ENCODE results near the gene MYO10.
"Not testable (repeated sequence)": the region's sequence is repeated elsewhere in the genome, so short reads cannot be mapped to it uniquely, and the experiment has no call there.

The MYO10 gene

DNA sequence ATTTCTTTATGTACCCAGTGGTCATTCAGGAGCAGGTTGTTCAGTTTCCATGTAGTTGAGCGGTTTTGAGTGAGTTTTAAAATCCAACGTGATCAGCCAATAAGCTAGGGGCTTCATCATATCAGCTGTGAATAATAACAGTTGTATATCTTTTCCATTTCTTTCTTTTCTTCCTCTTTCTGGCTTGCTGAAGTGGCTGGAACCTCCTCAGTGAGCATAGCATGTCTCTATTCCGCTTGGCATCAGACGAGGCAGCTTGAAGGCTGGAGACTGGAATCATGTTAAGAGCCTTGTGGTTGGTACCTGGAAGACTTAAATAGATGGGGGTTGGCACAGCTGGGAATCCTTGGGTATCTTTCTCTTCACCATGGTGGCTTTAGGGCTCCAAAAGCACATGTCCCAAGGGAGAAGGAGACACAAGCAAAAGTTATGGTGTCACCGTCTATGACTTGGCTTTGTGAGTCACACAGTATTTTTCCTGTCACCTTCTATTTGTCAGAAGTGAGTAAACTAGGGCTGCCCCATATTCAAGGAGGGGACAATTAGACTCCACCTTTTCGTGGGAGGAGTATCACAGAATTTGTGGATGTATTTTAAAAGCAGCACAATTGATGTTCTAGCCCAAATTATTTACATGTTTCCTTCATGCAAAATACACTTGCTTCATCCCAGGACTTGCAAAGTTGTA, 281.3 kb downstream of the MYO10 start:
- TF ChIP-seq TCF4 (CRISPR knock-in tag; IDR thresholded peaks at IDR 0.05; ENCODE audit: borderline replicate concordance) (no peak), GLIS3 (CRISPR knock-in tag; IDR thresholded peaks at IDR 0.05) (no peak), ZNF70 (CRISPR knock-in tag; IDR thresholded peaks at IDR 0.05) (no peak), SNAI2 (CRISPR knock-in tag; IDR thresholded peaks at IDR 0.05) (no peak)
- TF ChIP-seq, protein P1, sequence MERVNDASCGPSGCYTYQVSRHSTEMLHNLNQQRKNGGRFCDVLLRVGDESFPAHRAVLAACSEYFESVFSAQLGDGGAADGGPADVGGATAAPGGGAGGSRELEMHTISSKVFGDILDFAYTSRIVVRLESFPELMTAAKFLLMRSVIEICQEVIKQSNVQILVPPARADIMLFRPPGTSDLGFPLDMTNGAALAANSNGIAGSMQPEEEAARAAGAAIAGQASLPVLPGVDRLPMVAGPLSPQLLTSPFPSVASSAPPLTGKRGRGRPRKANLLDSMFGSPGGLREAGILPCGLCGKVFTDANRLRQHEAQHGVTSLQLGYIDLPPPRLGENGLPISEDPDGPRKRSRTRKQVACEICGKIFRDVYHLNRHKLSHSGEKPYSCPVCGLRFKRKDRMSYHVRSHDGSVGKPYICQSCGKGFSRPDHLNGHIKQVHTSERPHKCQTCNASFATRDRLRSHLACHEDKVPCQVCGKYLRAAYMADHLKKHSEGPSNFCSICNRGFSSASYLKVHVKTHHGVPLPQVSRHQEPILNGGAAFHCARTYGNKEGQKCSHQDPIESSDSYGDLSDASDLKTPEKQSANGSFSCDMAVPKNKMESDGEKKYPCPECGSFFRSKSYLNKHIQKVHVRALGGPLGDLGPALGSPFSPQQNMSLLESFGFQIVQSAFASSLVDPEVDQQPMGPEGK (CRISPR knock-in tag; IDR thresholded peaks at IDR 0.05; ENCODE audit: borderline replicate concordance): no peak
- ATAC-seq: no peak

DNA sequence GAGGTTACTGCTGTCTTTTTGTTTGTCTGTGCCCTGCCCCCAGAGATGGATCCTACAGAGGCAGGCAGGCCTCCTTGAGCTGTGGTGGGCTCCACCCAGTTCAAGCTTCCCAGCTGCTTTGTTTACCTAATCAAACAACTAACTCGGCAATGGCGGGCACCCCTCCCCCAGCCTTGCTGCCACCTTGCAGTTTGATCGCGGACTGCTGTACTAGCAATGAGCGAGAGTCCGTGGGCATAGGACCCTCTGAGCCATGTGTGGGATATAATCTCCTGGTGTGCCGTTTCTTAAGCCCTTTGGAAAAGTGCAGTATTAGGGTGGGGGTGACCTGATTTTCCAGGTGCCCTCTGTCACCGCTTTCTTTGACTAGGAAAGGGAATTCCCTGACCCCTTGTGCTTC, 287.3 kb downstream of the MYO10 start:
- not testable (repeated sequence) for ATAC-seq

DNA sequence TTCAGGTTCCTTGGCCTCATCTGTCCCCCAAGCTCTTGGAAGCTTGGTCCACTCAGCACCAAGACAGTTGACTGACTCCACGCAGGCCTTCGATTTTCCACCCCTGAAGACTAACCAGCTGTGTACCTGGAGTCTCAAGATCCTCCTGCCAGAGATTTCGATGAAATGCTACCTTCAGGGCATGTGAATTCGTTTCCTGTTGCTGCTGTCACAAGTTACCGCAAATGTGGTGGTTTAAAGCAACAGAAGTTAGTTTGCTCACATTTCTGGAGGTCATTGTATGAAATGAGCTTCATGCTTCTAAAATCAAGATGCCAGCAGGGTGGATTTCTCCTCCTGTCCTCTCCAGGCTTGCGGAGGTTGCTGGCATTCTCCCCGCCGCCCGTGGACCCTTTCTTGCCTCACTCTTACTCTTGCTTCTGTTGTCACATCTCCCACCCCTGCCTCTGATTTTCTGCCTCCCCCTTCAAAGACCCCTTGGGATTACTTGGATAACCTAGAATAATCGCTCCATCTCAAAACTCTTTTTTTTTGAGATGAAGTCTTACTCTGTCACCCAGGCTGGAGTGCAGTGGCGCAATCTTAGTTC, 291.7 kb downstream of the MYO10 start:
- no peak for TF ChIP-seq BACH2 (CRISPR knock-in tag; IDR thresholded peaks at IDR 0.05; ENCODE audit: borderline replicate concordance)
- TF ChIP-seq ZFP3 (CRISPR knock-in tag; IDR thresholded peaks at IDR 0.05): no peak
- TF ChIP-seq, protein P2, sequence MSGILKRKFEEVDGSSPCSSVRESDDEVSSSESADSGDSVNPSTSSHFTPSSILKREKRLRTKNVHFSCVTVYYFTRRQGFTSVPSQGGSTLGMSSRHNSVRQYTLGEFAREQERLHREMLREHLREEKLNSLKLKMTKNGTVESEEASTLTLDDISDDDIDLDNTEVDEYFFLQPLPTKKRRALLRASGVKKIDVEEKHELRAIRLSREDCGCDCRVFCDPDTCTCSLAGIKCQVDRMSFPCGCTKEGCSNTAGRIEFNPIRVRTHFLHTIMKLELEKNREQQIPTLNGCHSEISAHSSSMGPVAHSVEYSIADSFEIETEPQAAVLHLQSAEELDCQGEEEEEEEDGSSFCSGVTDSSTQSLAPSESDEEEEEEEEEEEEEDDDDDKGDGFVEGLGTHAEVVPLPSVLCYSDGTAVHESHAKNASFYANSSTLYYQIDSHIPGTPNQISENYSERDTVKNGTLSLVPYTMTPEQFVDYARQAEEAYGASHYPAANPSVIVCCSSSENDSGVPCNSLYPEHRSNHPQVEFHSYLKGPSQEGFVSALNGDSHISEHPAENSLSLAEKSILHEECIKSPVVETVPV (CRISPR knock-in tag; IDR thresholded peaks at IDR 0.05): no peak
- TF ChIP-seq SNAI2 (CRISPR knock-in tag; IDR thresholded peaks at IDR 0.05): no peak
- no peak for TF ChIP-seq ZFP30 (CRISPR knock-in tag; IDR thresholded peaks at IDR 0.05)
- TF ChIP-seq ZNF8 (CRISPR knock-in tag; IDR thresholded peaks at IDR 0.05): no peak
- TF ChIP-seq RARB (CRISPR knock-in tag; IDR thresholded peaks at IDR 0.05): no peak
- no peak for TF ChIP-seq TCF4 (CRISPR knock-in tag; IDR thresholded peaks at IDR 0.05; ENCODE audit: borderline replicate concordance)
- TF ChIP-seq OSR1 (CRISPR knock-in tag; IDR thresholded peaks at IDR 0.05): no peak
- TF ChIP-seq ZC3H10 (CRISPR knock-in tag; IDR thresholded peaks at IDR 0.05): no peak
- ATAC-seq: no peak

DNA sequence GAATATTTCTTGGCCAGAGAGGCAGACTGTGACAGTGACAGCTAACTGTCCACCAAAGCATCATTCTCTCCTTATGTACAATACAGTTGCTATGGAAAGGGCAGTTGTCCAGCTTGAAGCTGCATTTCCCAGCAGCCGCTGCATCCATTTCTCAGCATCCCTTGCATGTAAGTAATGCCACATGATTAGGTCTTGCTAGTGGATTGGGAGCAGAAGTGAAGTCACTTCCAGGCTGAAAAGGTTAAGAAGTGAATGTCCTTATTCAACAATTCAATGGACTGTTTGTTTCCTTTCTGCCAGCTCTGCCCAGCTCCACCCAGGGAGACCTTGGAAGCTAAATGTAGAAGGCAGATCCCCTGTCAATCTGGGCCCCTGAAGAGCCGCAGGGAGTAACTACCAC, 293.2 kb downstream of the MYO10 start:
- no peak for ATAC-seq
- TF ChIP-seq PPARA (CRISPR knock-in tag; IDR thresholded peaks at IDR 0.05; ENCODE audit: borderline replicate concordance) (no peak), ZFP3 (CRISPR knock-in tag; IDR thresholded peaks at IDR 0.05) (no peak), RARB (CRISPR knock-in tag; IDR thresholded peaks at IDR 0.05) (no peak)
- TF ChIP-seq, protein P1 (CRISPR knock-in tag; IDR thresholded peaks at IDR 0.05; ENCODE audit: borderline replicate concordance): no peak

- ATAC-seq: no peak
- TF ChIP-seq ZNF70 (CRISPR knock-in tag; IDR thresholded peaks at IDR 0.05): no peak
- TF ChIP-seq ZNF8 (CRISPR knock-in tag; IDR thresholded peaks at IDR 0.05): no peak
- no peak for TF ChIP-seq SNAI2 (CRISPR knock-in tag; IDR thresholded peaks at IDR 0.05)
- no peak for TF ChIP-seq CSDC2 (CRISPR knock-in tag; IDR thresholded peaks at IDR 0.05)
- TF ChIP-seq, protein P3, sequence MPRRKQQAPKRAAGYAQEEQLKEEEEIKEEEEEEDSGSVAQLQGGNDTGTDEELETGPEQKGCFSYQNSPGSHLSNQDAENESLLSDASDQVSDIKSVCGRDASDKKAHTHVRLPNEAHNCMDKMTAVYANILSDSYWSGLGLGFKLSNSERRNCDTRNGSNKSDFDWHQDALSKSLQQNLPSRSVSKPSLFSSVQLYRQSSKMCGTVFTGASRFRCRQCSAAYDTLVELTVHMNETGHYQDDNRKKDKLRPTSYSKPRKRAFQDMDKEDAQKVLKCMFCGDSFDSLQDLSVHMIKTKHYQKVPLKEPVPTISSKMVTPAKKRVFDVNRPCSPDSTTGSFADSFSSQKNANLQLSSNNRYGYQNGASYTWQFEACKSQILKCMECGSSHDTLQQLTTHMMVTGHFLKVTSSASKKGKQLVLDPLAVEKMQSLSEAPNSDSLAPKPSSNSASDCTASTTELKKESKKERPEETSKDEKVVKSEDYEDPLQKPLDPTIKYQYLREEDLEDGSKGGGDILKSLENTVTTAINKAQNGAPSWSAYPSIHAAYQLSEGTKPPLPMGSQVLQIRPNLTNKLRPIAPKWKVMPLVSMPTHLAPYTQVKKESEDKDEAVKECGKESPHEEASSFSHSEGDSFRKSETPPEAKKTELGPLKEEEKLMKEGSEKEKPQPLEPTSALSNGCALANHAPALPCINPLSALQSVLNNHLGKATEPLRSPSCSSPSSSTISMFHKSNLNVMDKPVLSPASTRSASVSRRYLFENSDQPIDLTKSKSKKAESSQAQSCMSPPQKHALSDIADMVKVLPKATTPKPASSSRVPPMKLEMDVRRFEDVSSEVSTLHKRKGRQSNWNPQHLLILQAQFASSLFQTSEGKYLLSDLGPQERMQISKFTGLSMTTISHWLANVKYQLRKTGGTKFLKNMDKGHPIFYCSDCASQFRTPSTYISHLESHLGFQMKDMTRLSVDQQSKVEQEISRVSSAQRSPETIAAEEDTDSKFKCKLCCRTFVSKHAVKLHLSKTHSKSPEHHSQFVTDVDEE (CRISPR knock-in tag; IDR thresholded peaks at IDR 0.05): no peak
- TF ChIP-seq ISL1 (CRISPR knock-in tag; IDR thresholded peaks at IDR 0.05): no peak
- no peak for TF ChIP-seq OSR1 (CRISPR knock-in tag; IDR thresholded peaks at IDR 0.05)
- no peak for TF ChIP-seq TOX (CRISPR knock-in tag; IDR thresholded peaks at IDR 0.05; ENCODE audit: borderline replicate concordance)
- TF ChIP-seq, protein P1 (CRISPR knock-in tag; IDR thresholded peaks at IDR 0.05; ENCODE audit: borderline replicate concordance): no peak
- TF ChIP-seq GLIS3 (CRISPR knock-in tag; IDR thresholded peaks at IDR 0.05): no peak
- TF ChIP-seq, protein P2 (CRISPR knock-in tag; IDR thresholded peaks at IDR 0.05): no peak
- TF ChIP-seq ESRRG (CRISPR knock-in tag; IDR thresholded peaks at IDR 0.05): no peak
- no peak for TF ChIP-seq CREB5 (CRISPR knock-in tag; IDR thresholded peaks at IDR 0.05; ENCODE audit: low read depth)
- TF ChIP-seq ZC3H10 (CRISPR knock-in tag; IDR thresholded peaks at IDR 0.05): no peak
Measured at GRCh38 chr5:16639206-16639605, 296.9 kb downstream of the MYO10 start.
